ENCODE data around the gene DDTL.
"Not testable (repeated sequence)": the region's sequence is repeated elsewhere in the genome, so short reads cannot be mapped to it uniquely, and the experiment has no call there.

The DDTL gene

GRCh38 chr22:23966568-23966967 is at the start of gene DDTL:
Gene DDTL, plus strand, starts transcription at chr22:23966888. Its CDS starts 27 bp downstream, at chr22:23966915.
- DNase-seq (ENCODE audit: low read depth): not testable (repeated sequence)

DNA sequence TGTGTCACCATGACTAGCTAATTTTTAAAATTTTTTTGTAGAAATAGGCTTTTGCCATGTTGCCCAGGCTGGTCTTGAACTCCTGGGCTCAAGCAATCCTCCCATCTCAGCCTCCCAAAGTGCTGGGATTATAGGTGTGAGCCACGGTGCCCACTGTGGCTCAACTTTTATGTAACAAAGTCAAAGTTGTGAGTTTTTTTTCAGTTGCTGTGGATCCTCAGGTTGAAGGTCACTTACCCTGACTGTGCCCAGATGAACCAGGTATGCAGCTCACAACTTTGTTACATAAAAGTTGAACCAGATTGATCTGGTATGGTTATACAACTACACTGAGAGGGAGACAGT is 46.4 kb upstream of the DDTL start:
- not testable (repeated sequence) for DNase-seq (ENCODE audit: low read depth)

DNA sequence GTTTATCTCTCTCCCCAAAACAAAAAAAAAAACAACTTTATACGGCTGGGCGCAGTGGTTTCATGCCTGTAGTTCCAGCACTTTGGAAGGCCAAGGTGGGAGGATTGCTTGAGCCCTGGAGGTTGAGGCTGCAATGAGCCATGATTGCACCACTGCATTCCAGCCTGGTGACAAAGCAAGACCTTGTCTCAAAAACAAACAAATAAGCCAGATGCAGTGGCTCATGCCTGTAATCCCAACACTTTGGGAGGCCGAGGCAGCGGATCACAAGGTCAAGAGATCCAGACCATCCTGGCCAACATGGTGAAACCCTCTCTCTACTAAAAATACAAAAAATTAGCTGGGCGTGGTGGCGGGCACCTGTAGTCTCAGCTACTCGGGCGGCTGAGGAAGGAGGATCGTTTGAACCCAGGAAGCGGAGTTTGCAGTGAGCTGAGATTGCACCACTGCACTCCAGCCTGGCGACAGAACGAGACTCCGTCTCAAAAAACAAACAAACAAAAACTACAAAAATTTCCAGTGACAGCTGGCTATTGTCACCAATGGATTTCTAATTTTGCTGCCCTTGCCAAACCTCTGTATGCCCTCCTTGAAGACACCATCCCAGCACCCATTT is 45.0 kb upstream of the DDTL start:
- DNase-seq (ENCODE audit: low read depth): not testable (repeated sequence)

DNA sequence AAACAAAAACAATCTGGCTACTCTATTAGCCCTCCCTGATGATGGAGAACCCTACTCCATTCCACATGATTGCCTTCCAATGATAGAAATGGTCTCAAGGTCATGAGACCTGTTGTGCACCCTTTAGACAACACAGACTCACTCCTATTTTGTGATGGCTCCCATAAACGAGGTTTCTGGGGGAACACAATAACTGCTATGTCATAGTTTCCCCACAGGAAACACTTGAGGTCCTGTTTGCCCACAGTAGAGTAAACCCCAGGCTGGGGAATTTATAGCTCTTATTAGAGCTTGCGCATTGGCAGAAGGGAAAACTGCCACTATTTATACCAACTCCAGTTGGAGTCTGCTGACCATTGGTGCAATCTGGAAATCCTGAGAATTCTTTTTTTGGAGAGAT is 43.8 kb upstream of the DDTL start:
- no peak for DNase-seq (ENCODE audit: low read depth)

DNA sequence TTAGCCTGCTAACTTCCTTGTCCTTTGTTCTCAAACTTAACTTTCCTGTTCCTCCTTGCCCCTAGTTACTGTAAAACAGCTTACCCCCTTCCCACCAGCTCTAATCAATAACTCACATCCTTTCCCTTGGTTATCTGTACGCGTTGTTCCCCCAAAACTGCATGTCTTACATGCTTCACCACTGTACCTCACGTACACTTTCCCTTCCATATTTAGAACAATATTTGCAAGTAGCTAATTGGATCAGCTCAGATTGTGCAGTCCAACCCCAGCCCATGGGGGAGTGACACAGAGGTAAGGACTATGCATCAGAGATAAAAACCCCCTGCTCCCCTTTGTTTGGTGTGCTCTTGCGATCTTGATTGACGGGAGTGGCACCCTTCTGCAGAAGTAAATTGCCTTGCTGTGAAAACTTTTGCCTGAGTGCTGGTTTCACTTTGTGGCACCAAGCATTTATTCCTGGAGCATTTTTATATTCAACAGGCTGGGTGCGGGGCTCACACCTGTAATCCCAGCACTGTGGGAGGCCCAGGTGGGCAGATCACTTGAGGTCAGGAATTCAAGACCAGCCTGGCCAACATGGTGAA is 41.6 kb upstream of the DDTL start:
- DNase-seq (ENCODE audit: low read depth): no peak

- no peak for DNase-seq (ENCODE audit: low read depth)
These were observed 40.1 kb upstream of the DDTL start for GRCh38 chr22:23926561-23926960.

DNA sequence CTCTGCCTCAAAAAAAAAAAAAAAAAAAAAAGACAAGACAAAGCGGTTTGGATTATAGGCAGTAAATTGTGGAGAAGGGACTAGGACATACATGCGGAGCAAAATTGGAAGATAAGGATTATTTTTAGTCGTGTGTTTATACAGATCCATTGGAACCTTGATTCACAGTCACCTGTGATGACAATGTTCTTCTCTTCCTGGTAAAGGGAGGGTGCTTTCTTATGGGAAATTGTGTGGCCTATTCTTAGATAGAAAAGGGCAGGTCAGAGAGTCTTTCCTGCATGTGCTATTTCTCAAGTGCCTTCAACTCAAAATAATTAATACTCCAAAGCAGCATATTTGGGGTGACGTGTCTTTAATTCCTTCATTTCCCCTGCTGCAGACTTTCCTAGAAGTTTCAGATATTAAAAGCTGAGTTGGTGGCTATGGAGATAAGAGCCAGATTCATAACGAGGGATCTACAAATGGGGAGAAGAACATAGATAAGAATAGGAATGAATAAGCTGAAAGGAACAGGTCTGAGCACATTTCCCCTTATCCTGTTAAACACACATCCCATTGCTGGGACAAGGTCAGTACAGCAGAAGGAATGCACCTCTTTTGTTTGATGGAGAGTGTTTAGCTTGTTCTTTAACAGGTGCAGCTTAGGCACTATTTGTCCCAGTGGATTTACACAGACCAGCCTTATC is 28.2 kb upstream of the DDTL start:
- DNase-seq (ENCODE audit: low read depth): no peak

GRCh38 chr22:23939017-23939357 is 27.7 kb upstream of the DDTL start:
- no peak for DNase-seq (ENCODE audit: low read depth)

GRCh38 chr22:23940166-23940565 is 26.5 kb upstream of the DDTL start:
- DNase-seq (ENCODE audit: low read depth): not testable (repeated sequence)

- not testable (repeated sequence) for DNase-seq (ENCODE audit: low read depth)
These were observed 19.3 kb upstream of the DDTL start for GRCh38 chr22:23947391-23947790.

DNA sequence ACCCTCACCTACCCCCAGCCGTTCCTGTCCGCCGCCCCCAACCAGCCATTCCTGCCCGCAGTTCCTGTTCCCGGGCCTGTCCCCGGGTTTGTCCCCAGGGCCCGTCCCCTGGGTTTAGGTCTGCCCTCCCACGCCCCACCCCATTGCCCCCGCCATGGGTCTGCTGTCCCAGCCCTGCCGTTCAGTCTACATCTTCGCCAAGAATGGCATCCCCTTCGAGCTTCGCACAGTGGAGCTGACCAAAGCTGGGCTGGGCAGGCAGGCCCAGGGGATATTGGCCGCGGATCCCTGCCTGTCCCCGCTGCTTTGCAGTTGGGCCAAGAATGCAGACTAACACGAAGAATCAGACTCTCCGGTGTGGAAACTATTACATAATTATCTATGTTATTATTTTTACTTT is 16.9 kb upstream of the DDTL start:
- not testable (repeated sequence) for DNase-seq (ENCODE audit: low read depth)

DNA sequence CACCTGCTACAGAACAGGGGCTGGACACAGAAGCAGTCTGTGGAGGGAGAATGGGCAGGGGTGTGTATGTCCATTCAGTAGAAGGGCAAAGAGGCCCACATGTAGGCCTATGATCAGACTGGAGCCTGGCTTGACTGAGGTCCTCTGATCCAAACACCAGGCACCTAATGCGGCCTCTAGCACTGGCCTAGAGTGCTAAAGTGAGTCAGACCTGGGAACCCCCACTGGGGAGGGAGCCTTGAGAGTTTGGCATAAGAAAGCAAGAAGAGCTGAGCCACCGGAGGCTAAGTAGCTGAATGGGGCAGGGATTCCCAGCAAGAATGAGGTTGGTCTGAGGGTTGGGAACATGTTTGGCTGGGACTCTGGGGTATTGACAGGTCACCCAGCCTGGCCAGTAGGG is 15.3 kb upstream of the DDTL start:
- DNase-seq (ENCODE audit: low read depth): not testable (repeated sequence)

- DNase-seq (ENCODE audit: low read depth): not testable (repeated sequence)
These were observed 13.8 kb upstream of the DDTL start for GRCh38 chr22:23952794-23953405.

DNA sequence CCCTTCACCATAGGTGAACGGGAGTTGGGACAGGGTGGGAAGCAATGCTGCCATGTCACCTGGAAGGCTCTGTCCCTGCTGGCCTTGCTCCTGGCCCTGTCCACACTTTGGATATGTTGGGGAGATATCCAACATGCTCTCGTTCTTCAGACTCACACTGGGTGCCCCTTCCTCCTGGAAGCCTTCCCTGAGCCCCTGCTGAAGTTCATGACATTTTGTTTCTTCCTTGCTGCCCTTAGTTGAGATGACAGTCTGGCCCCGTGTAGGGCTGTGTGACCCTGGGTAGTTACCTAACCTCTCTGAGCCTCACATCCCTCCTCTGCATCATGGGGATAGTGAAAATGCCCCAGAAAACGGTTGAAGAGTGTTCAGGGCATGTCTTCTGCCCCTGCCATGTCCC is 13.2 kb upstream of the DDTL start:
- not testable (repeated sequence) for DNase-seq (ENCODE audit: low read depth)

- not testable (repeated sequence) for DNase-seq (ENCODE audit: low read depth)
These were observed 12.3 kb upstream of the DDTL start for GRCh38 chr22:23954193-23954990.

DNA sequence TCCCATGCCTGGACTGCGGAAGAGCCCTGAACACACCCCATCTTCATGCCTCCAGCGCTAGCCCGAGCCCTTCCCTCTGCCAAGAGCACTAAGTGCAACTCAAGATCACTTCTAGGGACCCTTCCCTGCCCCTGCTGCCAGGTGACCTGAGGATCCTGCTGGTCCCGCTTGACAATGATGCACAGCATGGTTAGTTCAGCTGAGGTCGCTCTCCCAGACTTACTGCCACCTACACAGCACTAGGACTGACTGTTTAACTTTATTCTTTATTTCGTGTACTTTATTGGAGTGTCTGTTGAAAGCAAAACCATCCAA is 11.7 kb upstream of the DDTL start:
- not testable (repeated sequence) for DNase-seq (ENCODE audit: low read depth)

GRCh38 chr22:23955886-23956285 is 10.8 kb upstream of the DDTL start:
- not testable (repeated sequence) for DNase-seq (ENCODE audit: low read depth)

- DNase-seq (ENCODE audit: low read depth): peak; percentile 38
These were observed 10.3 kb upstream of the DDTL start for GRCh38 chr22:23956301-23956900.

- DNase-seq (ENCODE audit: low read depth): not testable (repeated sequence)
These were observed 5.5 kb upstream of the DDTL start, which contains the start of gene GSTT2B for GRCh38 chr22:23961084-23961771. Gene GSTT2B, minus strand, starts transcription at chr22:23961195. Its CDS starts 64 bp downstream, at chr22:23961131.

DNA sequence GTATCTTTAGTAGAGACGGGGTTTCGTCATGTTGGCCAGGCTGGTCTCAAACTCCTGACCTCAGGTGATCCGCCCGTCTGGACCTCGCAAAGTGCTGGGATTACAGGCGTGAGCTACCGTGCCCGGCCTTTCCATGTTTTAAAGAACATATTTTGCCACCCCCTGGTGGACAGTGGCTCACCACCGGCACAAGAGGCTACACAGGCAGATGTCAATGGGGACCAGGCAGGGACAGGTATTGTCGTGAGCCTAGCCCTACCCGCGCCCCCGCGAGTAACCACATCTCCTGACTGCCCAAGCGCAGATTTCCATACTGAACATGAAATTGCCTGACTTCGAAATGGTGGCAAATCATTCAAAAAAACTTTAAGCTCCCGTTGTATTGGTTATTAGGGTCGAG is 594 bp upstream of the DDTL start:
- not testable (repeated sequence) for DNase-seq (ENCODE audit: low read depth)

GRCh38 chr22:23969071-23969470 is 2.4 kb downstream of the DDTL start:
- DNase-seq (ENCODE audit: low read depth): no peak
